ENCODE data around the gene NLK. TPM values are rescaled to one million over a fixed set of nuclear protein-coding genes. Genes with fewer than 3 reads are reported as not detected.

The NLK gene
- total and polyA plus RNA-seq, 2 of the 13 experiments (the other 11 are each of a cell fraction or from before 2014, with no cell fraction given): 13.4 to 14.6 TPM

DNA sequence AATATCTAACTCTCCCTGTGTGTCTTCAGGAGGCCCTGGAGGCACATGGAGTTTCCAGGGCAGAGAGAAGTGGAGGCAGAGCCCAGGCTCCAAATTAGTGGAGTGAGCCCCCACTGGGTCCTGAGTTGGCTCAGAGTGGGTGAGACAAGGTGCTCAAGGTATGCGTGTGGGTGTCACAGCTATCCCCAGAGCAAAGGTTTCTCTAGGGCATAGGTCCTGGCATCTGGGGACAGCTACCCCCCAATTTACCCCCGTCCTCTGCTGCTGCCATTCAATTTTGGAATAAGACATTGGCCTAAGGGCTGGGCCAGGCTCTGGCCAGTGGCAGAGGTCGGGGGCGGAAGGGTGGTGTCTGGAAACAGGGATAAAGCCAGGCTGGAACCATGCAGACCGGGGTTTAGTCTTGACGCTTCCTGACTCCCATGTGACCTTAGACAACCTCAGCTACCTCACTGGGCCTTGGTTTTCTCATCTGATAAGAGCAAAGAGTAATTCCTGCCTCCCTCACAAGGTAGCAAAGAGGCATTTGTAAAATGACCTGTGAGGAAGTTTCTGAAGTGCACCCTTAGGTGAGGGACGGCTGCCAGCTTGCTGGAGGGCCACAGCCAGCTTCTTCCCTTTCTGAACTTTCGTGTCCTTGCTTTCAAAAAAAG is 198.3 kb downstream of the NLK start:
- no peaks in the 10 kb centered on the region for H3K36me3 ChIP-seq (replicated peaks in 1 of 2; ENCODE audit: control insufficient read depth in 1 of 2, insufficient read depth in 2 of 2, low read length in 2 of 2)
- CTCF ChIA-PET (ENCODE audit: low intra/inter-chr PET ratio, low total read pairs): no interaction called here
- H4K20me1 ChIP-seq (ENCODE audit: insufficient read depth, low read length): 0 out of 2 replicates have a peak, but pooled peaks cover 2% of the 10 kb centered on the region
- no TSS peak for BruUV-seq (replicated peaks)
- peaks cover 0 to 7% of the 10 kb centered on the region in 2 experiments; a peak in 2 of 5 replicates for H3K27me3 ChIP-seq (ENCODE audit: control insufficient read depth in 1 of 2, insufficient read depth in 2 of 2, low read length in 2 of 2)
- no peak overlapping the region for H3K9ac ChIP-seq (ENCODE audit: insufficient read depth, low read depth, low read length)
- 10% methylated on average over 6 of the region's 8 CpGs for WGBS (ENCODE audit: low lambda C conversion rate)
- intact Hi-C loops (cut with micrococcal nuclease; ENCODE audit: unreplicated experiment) (no loop called here), in situ Hi-C loops (cut with HindIII; ENCODE audit: extremely low pct_ligation_motif_present, low pct_unique_long_range_greater_than_20kb) (no loop called here)
- DNase-seq (ENCODE audit: low spot score): no peak
- H3K27ac ChIP-seq (ENCODE audit: extremely low read length, insufficient read depth, low read length): no peak overlapping the region
- no peak for FAIRE-seq
- POLR2A ChIA-PET: no interaction called here
- no peak; the same call in 2 of the 3 replicates for ATAC-seq
- H3K4me1 ChIP-seq (ENCODE audit: insufficient read depth, low read length): no peaks in the 10 kb centered on the region
- no peaks in the 10 kb centered on the region for H3K9me3 ChIP-seq (ENCODE audit: low read length)
- H3K4me3 ChIP-seq (replicated peaks in 1 of 3; ENCODE audit: insufficient read depth in 1 of 3, low read depth in 2 of 3, low read length in 3 of 3): no peak overlapping the region
- no peak overlapping the region for H2AFZ ChIP-seq (ENCODE audit: low read length)
- no peaks in the 10 kb centered on the region for H3K79me2 ChIP-seq (ENCODE audit: insufficient read depth, low read length)
- no peak for TF ChIP-seq GLI4 (CRISPR knock-in tag; IDR thresholded peaks at IDR 0.05; ENCODE audit: borderline replicate concordance)
- no peak for TF ChIP-seq ZNF431 (CRISPR knock-in tag; IDR thresholded peaks at IDR 0.05; ENCODE audit: borderline replicate concordance, low read depth)
- no peak for TF ChIP-seq TRIM24 (CRISPR knock-in tag; IDR thresholded peaks at IDR 0.05)
- TF ChIP-seq, protein P1, sequence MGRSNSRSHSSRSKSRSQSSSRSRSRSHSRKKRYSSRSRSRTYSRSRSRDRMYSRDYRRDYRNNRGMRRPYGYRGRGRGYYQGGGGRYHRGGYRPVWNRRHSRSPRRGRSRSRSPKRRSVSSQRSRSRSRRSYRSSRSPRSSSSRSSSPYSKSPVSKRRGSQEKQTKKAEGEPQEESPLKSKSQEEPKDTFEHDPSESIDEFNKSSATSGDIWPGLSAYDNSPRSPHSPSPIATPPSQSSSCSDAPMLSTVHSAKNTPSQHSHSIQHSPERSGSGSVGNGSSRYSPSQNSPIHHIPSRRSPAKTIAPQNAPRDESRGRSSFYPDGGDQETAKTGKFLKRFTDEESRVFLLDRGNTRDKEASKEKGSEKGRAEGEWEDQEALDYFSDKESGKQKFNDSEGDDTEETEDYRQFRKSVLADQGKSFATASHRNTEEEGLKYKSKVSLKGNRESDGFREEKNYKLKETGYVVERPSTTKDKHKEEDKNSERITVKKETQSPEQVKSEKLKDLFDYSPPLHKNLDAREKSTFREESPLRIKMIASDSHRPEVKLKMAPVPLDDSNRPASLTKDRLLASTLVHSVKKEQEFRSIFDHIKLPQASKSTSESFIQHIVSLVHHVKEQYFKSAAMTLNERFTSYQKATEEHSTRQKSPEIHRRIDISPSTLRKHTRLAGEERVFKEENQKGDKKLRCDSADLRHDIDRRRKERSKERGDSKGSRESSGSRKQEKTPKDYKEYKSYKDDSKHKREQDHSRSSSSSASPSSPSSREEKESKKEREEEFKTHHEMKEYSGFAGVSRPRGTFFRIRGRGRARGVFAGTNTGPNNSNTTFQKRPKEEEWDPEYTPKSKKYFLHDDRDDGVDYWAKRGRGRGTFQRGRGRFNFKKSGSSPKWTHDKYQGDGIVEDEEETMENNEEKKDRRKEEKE (IDR thresholded peaks at IDR 0.05): no peak
- no peak overlapping the region for H3K4me2 ChIP-seq (ENCODE audit: low read depth, low read length)

DNA sequence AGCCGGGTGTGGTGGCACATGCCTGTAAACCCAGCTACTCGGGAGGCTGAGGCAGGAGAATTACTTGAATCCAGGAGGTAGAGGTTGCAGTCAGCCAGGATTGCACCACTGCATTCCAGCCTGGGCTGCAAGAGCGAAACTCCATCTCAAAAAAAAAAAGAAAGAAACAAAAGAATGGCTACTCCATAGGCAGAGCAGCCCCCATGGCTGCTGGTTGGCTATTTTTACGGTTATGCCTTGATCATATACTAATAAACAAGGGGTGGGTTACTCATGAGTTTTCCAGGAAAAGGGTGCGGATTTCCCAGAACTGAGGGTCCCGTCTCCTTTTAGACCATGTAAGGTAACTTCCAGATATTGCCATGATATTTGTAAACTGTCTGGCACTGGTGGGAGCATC is 200.3 kb downstream of the NLK start:
- no peak for TF ChIP-seq ZNF543 (CRISPR knock-in tag; IDR thresholded peaks at IDR 0.05)
- TF ChIP-seq CEBPB (IDR thresholded peaks at IDR 0.05; ENCODE audit: borderline replicate concordance, low read depth, low read length): no peak
- TF ChIP-seq RXRB (CRISPR knock-in tag; IDR thresholded peaks at IDR 0.05; ENCODE audit: borderline replicate concordance): no peak
- no peak for TF ChIP-seq ZNF3 (CRISPR knock-in tag; IDR thresholded peaks at IDR 0.05)
- no peak for TF ChIP-seq LCORL (IDR thresholded peaks at IDR 0.05)
- no peak for TF ChIP-seq LCORL (CRISPR knock-in tag; IDR thresholded peaks at IDR 0.05)
- no peak for TF ChIP-seq ZSCAN25 (CRISPR knock-in tag; IDR thresholded peaks at IDR 0.05)
- TF ChIP-seq, protein P2, sequence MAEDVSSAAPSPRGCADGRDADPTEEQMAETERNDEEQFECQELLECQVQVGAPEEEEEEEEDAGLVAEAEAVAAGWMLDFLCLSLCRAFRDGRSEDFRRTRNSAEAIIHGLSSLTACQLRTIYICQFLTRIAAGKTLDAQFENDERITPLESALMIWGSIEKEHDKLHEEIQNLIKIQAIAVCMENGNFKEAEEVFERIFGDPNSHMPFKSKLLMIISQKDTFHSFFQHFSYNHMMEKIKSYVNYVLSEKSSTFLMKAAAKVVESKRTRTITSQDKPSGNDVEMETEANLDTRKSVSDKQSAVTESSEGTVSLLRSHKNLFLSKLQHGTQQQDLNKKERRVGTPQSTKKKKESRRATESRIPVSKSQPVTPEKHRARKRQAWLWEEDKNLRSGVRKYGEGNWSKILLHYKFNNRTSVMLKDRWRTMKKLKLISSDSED (CRISPR knock-in tag; IDR thresholded peaks at IDR 0.05): no peak
- no peak for TF ChIP-seq ZNF335 (CRISPR knock-in tag; IDR thresholded peaks at IDR 0.05)
- TF ChIP-seq KDM4B (CRISPR knock-in tag; IDR thresholded peaks at IDR 0.05): no peak
- TF ChIP-seq ZMYM4 (CRISPR knock-in tag; IDR thresholded peaks at IDR 0.05): no peak
- intact Hi-C loops (cut with micrococcal nuclease; ENCODE audit: unreplicated experiment): no loop called here
- Histone ChIP-seq H3K4me2 (ENCODE audit: low read depth, low read length) (no peak overlapping the region), H3K9me3 (ENCODE audit: low read length) (no peaks in the 10 kb centered on the region), H3K79me2 (ENCODE audit: insufficient read depth, low read length) (no peaks in the 10 kb centered on the region), H3K27me3 (ENCODE audit: control insufficient read depth in 1 of 2, insufficient read depth in 2 of 2, low read length in 2 of 2) (peaks cover 3 to 8% of the 10 kb centered on the region in 2 experiments; a peak in 2 of 5 replicates), H3K27ac (ENCODE audit: extremely low read length, insufficient read depth, low read length) (no peak overlapping the region), H3K4me1 (ENCODE audit: insufficient read depth, low read length) (no peaks in the 10 kb centered on the region), H4K20me1 (ENCODE audit: insufficient read depth, low read length) (0 out of 2 replicates have a peak, but pooled peaks cover 2% of the 10 kb centered on the region), H3K4me3 (replicated peaks in 1 of 3; ENCODE audit: insufficient read depth in 1 of 3, low read depth in 2 of 3, low read length in 3 of 3) (no peak overlapping the region), H2AFZ (ENCODE audit: low read length) (no peak overlapping the region), H3K9ac (ENCODE audit: insufficient read depth, low read depth, low read length) (no peak overlapping the region), H3K36me3 (replicated peaks in 1 of 2; ENCODE audit: control insufficient read depth in 1 of 2, insufficient read depth in 2 of 2, low read length in 2 of 2) (no peaks in the 10 kb centered on the region)
- no TSS peak for BruUV-seq (replicated peaks)
- ChIA-PET CTCF (ENCODE audit: low intra/inter-chr PET ratio, low total read pairs) (no interaction called here), POLR2A (no interaction called here)
- WGBS (ENCODE audit: low lambda C conversion rate): 40% methylated on average over 6 of the region's 6 CpGs
- ATAC-seq (no peak), DNase-seq (ENCODE audit: low spot score) (no peak), FAIRE-seq (no peak)
- in situ Hi-C loops (cut with HindIII; ENCODE audit: extremely low pct_ligation_motif_present, low pct_unique_long_range_greater_than_20kb): no loop called here
